HepG2 (cell line): Measurements from ENCODE around the gene ATP11C. TPM values are rescaled to one million over a fixed set of nuclear protein-coding genes. Genes with fewer than 3 reads are reported as not detected.

Source experiments
- AHR ChIP-seq: IDR thresholded peaks from 2 replicates; pipeline ENCODE4 v1.6.1; 2018; ENCODE audit warnings: missing genetic modification reagents, missing compliant biosample characterization
- AKAP8 ChIP-seq: sonication (generic); formaldehyde crosslinking; IDR thresholded peaks from 2 replicates; pipeline ENCODE4 v1.5.1; 2020; ENCODE audit warnings: mild to moderate bottlenecking, missing genetic modification reagents
- MAFF ChIP-seq: IDR thresholded peaks from 2 replicates; pipeline ENCODE4 v1.6.1; 2011; ENCODE audit warnings: low read depth, low read length, improper control_type of control experiment
- MAFK ChIP-seq, 2 experiments: IDR thresholded peaks in 1 of 2; conservative IDR thresholded peaks in 1 of 2; 2 replicates each; pipeline ENCODE4 v1.6.1; 2011; ENCODE audit warnings: improper control_type of control experiment in 2 of 2, low read length in 2 of 2
- TEAD3 ChIP-seq: optimal IDR thresholded peaks from 2 replicates; pipeline ENCODE3; 2016; ENCODE audit warnings: borderline replicate concordance
- ZNF644 ChIP-seq: IDR thresholded peaks from 2 replicates; pipeline ENCODE4 v1.6.1; 2016; ENCODE audit warnings: low read depth
- polyA plus RNA-seq, 8 experiments: library from polyadenylated mRNA; depleted of rRNA in 3 of 8; stranded (reverse) in 7 of 8; unstranded in 1 of 8; fragments of >200 nt; fragmentation: Illumina TruSeq in 4 of 8; extraction: Trizol in 4 of 8; gene quantifications; 2 replicates each; pipeline versions ENCODE4 v1.2.1 to v1.2.3, GENCODE V29; 2011 to 2016; ENCODE audit warnings: low read depth in 4 of 8, missing spikeins in 1 of 8, mixed read lengths in 1 of 8; ENCODE audit not compliant: insufficient read depth in 1 of 8
- total RNA-seq, 5 experiments: library from RNA; depleted of rRNA; stranded (reverse); fragments of >200 nt; fragmentation: Illumina TruSeq; extraction: Trizol; gene quantifications; 2 replicates each; pipeline ENCODE4 v1.2.3, GENCODE V29; 2016; ENCODE audit warnings: low read depth in 1 of 5
- TF ChIP-seq, protein P1 (sequence below): sonication (generic); formaldehyde crosslinking; IDR thresholded peaks from 2 replicates; pipeline ENCODE4 v1.4.0; 2020; ENCODE audit warnings: missing genetic modification reagents
- TF ChIP-seq, protein P2 (sequence below): sonication (generic); formaldehyde crosslinking; IDR thresholded peaks from 2 replicates; pipeline ENCODE4 v1.5.0; 2020; ENCODE audit warnings: missing genetic modification reagents, mild to moderate bottlenecking, borderline replicate concordance
- TF ChIP-seq, protein P3 (sequence below): IDR thresholded peaks from 2 replicates; pipeline ENCODE4 v1.6.1; 2012; ENCODE audit warnings: low read length, improper control_type of control experiment
- TF ChIP-seq, protein P4 (sequence below): sonication (generic); formaldehyde crosslinking; IDR thresholded peaks from 2 replicates; pipeline ENCODE4 v1.8.0; 2022; ENCODE audit warnings: missing genetic modification reagents, mild to moderate bottlenecking, moderate library complexity, borderline replicate concordance

Gene ATP11C
- total and polyA plus RNA-seq, 2 of the 13 experiments (the other 11 are each of a cell fraction or from before 2014, with no cell fraction given): 8.5 to 16.9 TPM

DNA sequence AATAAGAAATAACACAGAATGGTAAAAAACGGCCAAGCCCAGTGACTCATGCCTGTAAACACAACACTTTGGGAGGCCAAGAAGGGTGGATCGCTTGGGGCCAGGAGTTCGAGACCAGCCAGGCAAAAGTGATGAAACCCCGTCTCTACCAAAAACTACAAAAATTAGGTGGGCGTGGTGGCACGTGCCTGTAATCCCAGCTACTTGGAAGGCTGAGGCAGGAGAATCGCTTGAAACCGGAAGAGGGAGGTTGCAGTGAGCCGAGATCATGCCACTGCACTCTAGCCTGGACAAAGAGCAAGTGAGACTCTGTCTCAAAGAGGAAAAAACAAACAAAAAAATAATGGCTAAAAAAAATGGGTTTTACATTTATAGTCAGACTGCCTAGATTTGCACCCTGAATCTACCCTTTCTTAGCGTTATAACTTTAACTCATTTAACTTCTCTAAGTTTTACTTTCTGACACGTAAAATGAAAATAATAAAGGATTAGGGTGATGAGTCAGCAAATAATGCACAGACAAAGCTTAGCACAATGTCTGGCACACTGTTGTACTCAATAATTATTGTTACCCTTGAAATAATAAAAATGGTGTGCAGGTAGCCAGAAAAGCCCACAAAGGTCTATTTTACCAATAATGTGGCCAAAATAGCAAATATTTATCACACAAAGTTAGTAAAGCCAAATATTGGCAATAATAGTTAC lies 55.0 kb downstream of the ATP11C start (continued):
- TF ChIP-seq, protein P1, sequence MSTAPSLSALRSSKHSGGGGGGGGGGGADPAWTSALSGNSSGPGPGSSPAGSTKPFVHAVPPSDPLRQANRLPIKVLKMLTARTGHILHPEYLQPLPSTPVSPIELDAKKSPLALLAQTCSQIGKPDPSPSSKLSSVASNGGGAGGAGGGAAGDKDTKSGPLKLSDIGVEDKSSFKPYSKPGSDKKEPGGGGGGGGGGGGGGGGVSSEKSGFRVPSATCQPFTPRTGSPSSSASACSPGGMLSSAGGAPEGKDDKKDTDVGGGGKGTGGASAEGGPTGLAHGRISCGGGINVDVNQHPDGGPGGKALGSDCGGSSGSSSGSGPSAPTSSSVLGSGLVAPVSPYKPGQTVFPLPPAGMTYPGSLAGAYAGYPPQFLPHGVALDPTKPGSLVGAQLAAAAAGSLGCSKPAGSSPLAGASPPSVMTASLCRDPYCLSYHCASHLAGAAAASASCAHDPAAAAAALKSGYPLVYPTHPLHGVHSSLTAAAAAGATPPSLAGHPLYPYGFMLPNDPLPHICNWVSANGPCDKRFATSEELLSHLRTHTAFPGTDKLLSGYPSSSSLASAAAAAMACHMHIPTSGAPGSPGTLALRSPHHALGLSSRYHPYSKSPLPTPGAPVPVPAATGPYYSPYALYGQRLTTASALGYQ (CRISPR knock-in tag): no peak
- TF ChIP-seq, protein P2, sequence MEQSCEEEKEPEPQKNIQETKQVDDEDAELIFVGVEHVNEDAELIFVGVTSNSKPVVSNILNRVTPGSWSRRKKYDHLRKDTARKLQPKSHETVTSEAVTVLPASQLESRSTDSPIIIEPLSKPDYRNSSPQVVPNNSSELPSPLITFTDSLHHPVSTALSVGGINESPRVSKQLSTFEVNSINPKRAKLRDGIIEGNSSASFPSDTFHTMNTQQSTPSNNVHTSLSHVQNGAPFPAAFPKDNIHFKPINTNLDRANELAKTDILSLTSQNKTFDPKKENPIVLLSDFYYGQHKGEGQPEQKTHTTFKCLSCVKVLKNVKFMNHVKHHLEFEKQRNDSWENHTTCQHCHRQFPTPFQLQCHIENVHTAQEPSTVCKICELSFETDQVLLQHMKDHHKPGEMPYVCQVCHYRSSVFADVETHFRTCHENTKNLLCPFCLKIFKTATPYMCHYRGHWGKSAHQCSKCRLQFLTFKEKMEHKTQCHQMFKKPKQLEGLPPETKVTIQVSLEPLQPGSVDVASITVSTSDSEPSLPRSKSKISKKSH (CRISPR knock-in tag): no peak
- TF ChIP-seq TEAD3 (no peak), MAFK (conservative IDR thresholded peaks at IDR 0.05 in 1 of 2, IDR thresholded peaks at IDR 0.05 in 1 of 2; ENCODE audit: low read length in 2 of 2) (peak; percentile 92 to 98), MAFF (peak; percentile 96), AHR (CRISPR knock-in tag) (no peak), ZNF644 (CRISPR knock-in tag) (no peak), AKAP8 (CRISPR knock-in tag) (no peak)
- TF ChIP-seq, protein P3, sequence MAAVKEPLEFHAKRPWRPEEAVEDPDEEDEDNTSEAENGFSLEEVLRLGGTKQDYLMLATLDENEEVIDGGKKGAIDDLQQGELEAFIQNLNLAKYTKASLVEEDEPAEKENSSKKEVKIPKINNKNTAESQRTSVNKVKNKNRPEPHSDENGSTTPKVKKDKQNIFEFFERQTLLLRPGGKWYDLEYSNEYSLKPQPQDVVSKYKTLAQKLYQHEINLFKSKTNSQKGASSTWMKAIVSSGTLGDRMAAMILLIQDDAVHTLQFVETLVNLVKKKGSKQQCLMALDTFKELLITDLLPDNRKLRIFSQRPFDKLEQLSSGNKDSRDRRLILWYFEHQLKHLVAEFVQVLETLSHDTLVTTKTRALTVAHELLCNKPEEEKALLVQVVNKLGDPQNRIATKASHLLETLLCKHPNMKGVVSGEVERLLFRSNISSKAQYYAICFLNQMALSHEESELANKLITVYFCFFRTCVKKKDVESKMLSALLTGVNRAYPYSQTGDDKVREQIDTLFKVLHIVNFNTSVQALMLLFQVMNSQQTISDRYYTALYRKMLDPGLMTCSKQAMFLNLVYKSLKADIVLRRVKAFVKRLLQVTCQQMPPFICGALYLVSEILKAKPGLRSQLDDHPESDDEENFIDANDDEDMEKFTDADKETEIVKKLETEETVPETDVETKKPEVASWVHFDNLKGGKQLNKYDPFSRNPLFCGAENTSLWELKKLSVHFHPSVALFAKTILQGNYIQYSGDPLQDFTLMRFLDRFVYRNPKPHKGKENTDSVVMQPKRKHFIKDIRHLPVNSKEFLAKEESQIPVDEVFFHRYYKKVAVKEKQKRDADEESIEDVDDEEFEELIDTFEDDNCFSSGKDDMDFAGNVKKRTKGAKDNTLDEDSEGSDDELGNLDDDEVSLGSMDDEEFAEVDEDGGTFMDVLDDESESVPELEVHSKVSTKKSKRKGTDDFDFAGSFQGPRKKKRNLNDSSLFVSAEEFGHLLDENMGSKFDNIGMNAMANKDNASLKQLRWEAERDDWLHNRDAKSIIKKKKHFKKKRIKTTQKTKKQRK: no peak
- TF ChIP-seq, protein P4, sequence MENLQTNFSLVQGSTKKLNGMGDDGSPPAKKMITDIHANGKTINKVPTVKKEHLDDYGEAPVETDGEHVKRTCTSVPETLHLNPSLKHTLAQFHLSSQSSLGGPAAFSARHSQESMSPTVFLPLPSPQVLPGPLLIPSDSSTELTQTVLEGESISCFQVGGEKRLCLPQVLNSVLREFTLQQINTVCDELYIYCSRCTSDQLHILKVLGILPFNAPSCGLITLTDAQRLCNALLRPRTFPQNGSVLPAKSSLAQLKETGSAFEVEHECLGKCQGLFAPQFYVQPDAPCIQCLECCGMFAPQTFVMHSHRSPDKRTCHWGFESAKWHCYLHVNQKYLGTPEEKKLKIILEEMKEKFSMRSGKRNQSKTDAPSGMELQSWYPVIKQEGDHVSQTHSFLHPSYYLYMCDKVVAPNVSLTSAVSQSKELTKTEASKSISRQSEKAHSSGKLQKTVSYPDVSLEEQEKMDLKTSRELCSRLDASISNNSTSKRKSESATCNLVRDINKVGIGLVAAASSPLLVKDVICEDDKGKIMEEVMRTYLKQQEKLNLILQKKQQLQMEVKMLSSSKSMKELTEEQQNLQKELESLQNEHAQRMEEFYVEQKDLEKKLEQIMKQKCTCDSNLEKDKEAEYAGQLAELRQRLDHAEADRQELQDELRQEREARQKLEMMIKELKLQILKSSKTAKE (CRISPR knock-in tag): no peak
